Measurements from ENCODE around the gene ARHGAP23.
"Not testable (repeated sequence)": the region's sequence is repeated elsewhere in the genome, so short reads cannot be mapped to it uniquely, and the experiment has no call there.

ARHGAP23 gene

GRCh38 chr17:38464723-38465390, 36.6 kb downstream of the ARHGAP23 start:
- DNase-seq = no peak

GRCh38 chr17:38465391-38466345, 37.4 kb downstream of the ARHGAP23 start:
- no peak for DNase-seq

- no peak for DNase-seq
Measured at GRCh38 chr17:38466346-38467315, 38.4 kb downstream of the ARHGAP23 start.

- no peak for DNase-seq
Measured at GRCh38 chr17:38467491-38467890, 39.2 kb downstream of the ARHGAP23 start.

- no peak for DNase-seq
Measured at GRCh38 chr17:38469875-38470274, 41.6 kb downstream of the ARHGAP23 start.

GRCh38 chr17:38471253-38471652, 43.0 kb downstream of the ARHGAP23 start:
- not testable (repeated sequence) for DNase-seq

GRCh38 chr17:38474666-38475065, 46.4 kb downstream of the ARHGAP23 start:
- DNase-seq = not testable (repeated sequence)

GRCh38 chr17:38476549-38476948, 48.3 kb downstream of the ARHGAP23 start:
- DNase-seq = no peak

GRCh38 chr17:38477417-38477816, 49.2 kb downstream of the ARHGAP23 start:
- not testable (repeated sequence) for DNase-seq

- DNase-seq = not testable (repeated sequence)
Measured at GRCh38 chr17:38477951-38478350, 49.7 kb downstream of the ARHGAP23 start.

- DNase-seq = not testable (repeated sequence)
Measured at GRCh38 chr17:38478667-38479066, 50.4 kb downstream of the ARHGAP23 start.

- DNase-seq = not testable (repeated sequence)
Measured at GRCh38 chr17:38482039-38482699, 53.9 kb downstream of the ARHGAP23 start.

- DNase-seq = not testable (repeated sequence)
Measured at GRCh38 chr17:38482700-38483043, 54.4 kb downstream of the ARHGAP23 start.

GRCh38 chr17:38484242-38485145, 56.2 kb downstream of the ARHGAP23 start:
- DNase-seq = peak; percentile 66 to 71

- DNase-seq = no peak
Measured at GRCh38 chr17:38485146-38485468, 56.8 kb downstream of the ARHGAP23 start.

GRCh38 chr17:38485681-38486298, 57.5 kb downstream of the ARHGAP23 start:
- peak; percentile 17 to 21 for DNase-seq

- not testable (repeated sequence) for DNase-seq
Measured at GRCh38 chr17:38489774-38490173, 61.5 kb downstream of the ARHGAP23 start.

GRCh38 chr17:38491346-38492066, 63.2 kb downstream of the ARHGAP23 start:
- DNase-seq = not testable (repeated sequence)

- DNase-seq = peak; percentile 92 to 96
Measured at GRCh38 chr17:38492067-38493040, 64.1 kb downstream of the ARHGAP23 start.

All from stimulated activated CD4-positive, alpha-beta T cell treated with anti-CD3 and anti-CD28 coated beads, Interleukin-2, amount 100 ng/mL, for 48 hours (primary cell).